Vagina (tissue), 2 donors: ENCODE measurements around the gene RANBP3.

Experiments used
- POLR2A ChIP-seq, 2 donors: fragments of 450-650 bp; IDR thresholded peaks; one replicate each; pipeline ENCODE4 v1.6.1; 2017; ENCODE audit warnings: antibody characterized with exemption in 2 of 2, mild to moderate bottlenecking in 2 of 2, moderate library complexity in 2 of 2
- TF ChIP-seq, protein P1 (sequence below), 3 experiments: fragments of 450-650 bp in 2 of 3; fragments of 200-600 bp in 1 of 3; sonication (generic) in 1 of 3; IDR thresholded peaks; one replicate each; pipeline ENCODE4 v1.5.1; 2017 to 2019; ENCODE audit warnings: antibody characterized with exemption in 3 of 3, mild to moderate bottlenecking in 2 of 3, moderate library complexity in 2 of 3

DNA sequence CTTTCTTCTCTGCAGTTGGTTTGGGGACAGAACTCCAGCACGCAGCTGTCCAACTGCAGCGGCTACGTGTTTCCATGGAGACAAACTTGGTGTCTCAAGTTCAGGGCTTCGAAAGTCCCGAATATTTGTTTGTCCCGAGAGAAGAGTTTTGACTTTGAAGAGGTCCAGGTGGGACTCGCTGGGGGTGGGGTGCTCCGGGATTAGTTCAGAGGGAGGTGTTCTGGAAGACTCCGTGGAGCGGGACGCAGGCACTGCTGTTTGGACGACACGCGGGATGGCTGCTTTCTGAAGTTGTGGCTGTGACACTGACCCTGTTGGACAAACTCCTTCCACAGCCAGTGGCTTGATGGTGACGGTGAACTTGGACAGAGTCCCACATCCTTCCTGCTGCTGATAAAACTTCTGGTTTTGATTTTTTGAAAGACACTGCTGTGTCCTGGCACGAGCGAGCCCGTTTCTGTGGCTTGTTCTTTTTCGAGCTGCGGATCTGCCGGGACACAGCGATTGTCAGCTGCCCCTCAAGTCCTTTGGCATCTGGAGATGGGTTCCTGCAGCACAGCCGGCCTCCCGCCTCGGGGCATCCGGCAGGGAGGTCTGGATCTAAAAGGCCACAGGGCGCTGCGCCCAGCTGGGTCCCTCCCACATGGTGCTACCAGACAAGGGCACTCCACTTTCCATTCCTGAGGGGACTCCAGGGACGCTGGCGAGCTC, 15.9 kb upstream of the RANBP3 start:
- TF ChIP-seq, protein P1, sequence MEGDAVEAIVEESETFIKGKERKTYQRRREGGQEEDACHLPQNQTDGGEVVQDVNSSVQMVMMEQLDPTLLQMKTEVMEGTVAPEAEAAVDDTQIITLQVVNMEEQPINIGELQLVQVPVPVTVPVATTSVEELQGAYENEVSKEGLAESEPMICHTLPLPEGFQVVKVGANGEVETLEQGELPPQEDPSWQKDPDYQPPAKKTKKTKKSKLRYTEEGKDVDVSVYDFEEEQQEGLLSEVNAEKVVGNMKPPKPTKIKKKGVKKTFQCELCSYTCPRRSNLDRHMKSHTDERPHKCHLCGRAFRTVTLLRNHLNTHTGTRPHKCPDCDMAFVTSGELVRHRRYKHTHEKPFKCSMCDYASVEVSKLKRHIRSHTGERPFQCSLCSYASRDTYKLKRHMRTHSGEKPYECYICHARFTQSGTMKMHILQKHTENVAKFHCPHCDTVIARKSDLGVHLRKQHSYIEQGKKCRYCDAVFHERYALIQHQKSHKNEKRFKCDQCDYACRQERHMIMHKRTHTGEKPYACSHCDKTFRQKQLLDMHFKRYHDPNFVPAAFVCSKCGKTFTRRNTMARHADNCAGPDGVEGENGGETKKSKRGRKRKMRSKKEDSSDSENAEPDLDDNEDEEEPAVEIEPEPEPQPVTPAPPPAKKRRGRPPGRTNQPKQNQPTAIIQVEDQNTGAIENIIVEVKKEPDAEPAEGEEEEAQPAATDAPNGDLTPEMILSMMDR (IDR thresholded peaks at IDR 0.05): no peak
- no peak for TF ChIP-seq POLR2A (IDR thresholded peaks at IDR 0.05)
